ENCODE data around the gene MAPKAPK2.

MAPKAPK2 gene

GRCh38 chr1:206680279-206680678 is 4.4 kb upstream of the MAPKAPK2 start:
- no peak overlapping the region for H3K27ac ChIP-seq
- no peak for DNase-seq (ENCODE audit: low read depth, low spot score)

GRCh38 chr1:206681359-206681758 is 3.3 kb upstream of the MAPKAPK2 start:
- no peak for DNase-seq (ENCODE audit: low read depth, low spot score)
- H3K27ac ChIP-seq = no peak overlapping the region

- DNase-seq (ENCODE audit: low read depth, low spot score) = no peak
- H3K27ac ChIP-seq = no peak overlapping the region
Measured at GRCh38 chr1:206682111-206682510, 2.6 kb upstream of the MAPKAPK2 start.

GRCh38 chr1:206683313-206683712 is 1.4 kb upstream of the MAPKAPK2 start:
- H3K27ac ChIP-seq = no peak overlapping the region

GRCh38 chr1:206684003-206684402 is 702 bp upstream of the MAPKAPK2 start:
- H3K27ac ChIP-seq = no peak overlapping the region
- DNase-seq (ENCODE audit: low read depth, low spot score) = no peak

More at GRCh38 chr1:206683313-206683712, 1.4 kb upstream of the MAPKAPK2 start:
- DNase-seq (ENCODE audit: low read depth, low spot score) = no peak

GRCh38 chr1:206685334-206685768 is 646 bp downstream of the MAPKAPK2 start:
- no peak for DNase-seq (ENCODE audit: low read depth, low spot score)
- peak overlapping the region; percentile 83 for H3K27ac ChIP-seq

- peak; percentile 36 for DNase-seq (ENCODE audit: low read depth, low spot score)
Measured at GRCh38 chr1:206685769-206686477, 1.2 kb downstream of the MAPKAPK2 start.

GRCh38 chr1:206686478-206687249 is 2.0 kb downstream of the MAPKAPK2 start:
- DNase-seq (ENCODE audit: low read depth, low spot score) = no peak
- peak overlapping the region; percentile 83 for H3K27ac ChIP-seq

More at GRCh38 chr1:206685769-206686477, 1.2 kb downstream of the MAPKAPK2 start:
- H3K27ac ChIP-seq = peak overlapping the region; percentile 83

- no peak for DNase-seq (ENCODE audit: low read depth, low spot score)
- no peak overlapping the region for H3K27ac ChIP-seq
Measured at GRCh38 chr1:206687251-206687914, 2.7 kb downstream of the MAPKAPK2 start.

GRCh38 chr1:206687915-206688442 is 3.3 kb downstream of the MAPKAPK2 start:
- no peak for DNase-seq (ENCODE audit: low read depth, low spot score)

GRCh38 chr1:206690516-206690915 is 5.8 kb downstream of the MAPKAPK2 start:
- no peak for DNase-seq (ENCODE audit: low read depth, low spot score)
- H3K27ac ChIP-seq = no peak overlapping the region

More at GRCh38 chr1:206687915-206688442, 3.3 kb downstream of the MAPKAPK2 start:
- no peak overlapping the region for H3K27ac ChIP-seq

GRCh38 chr1:206691604-206692003 is 6.9 kb downstream of the MAPKAPK2 start:
- DNase-seq (ENCODE audit: low read depth, low spot score) = no peak
- H3K27ac ChIP-seq = no peak overlapping the region

GRCh38 chr1:206693029-206693428 is 8.3 kb downstream of the MAPKAPK2 start:
- no peak for DNase-seq (ENCODE audit: low read depth, low spot score)
- no peak overlapping the region for H3K27ac ChIP-seq

GRCh38 chr1:206693592-206693991 is 8.9 kb downstream of the MAPKAPK2 start:
- no peak overlapping the region for H3K27ac ChIP-seq
- no peak for DNase-seq (ENCODE audit: low read depth, low spot score)

GRCh38 chr1:206694171-206695124 is 9.7 kb downstream of the MAPKAPK2 start:
- no peak for DNase-seq (ENCODE audit: low read depth, low spot score)
- no peak overlapping the region for H3K27ac ChIP-seq

GRCh38 chr1:206695733-206696132 is 11.0 kb downstream of the MAPKAPK2 start:
- no peak overlapping the region for H3K27ac ChIP-seq
- DNase-seq (ENCODE audit: low read depth, low spot score) = no peak

- no peak for DNase-seq (ENCODE audit: low read depth, low spot score)
- H3K27ac ChIP-seq = no peak overlapping the region
Measured at GRCh38 chr1:206696812-206697585, 12.3 kb downstream of the MAPKAPK2 start.

- no peak overlapping the region for H3K27ac ChIP-seq
- DNase-seq (ENCODE audit: low read depth, low spot score) = no peak
Measured at GRCh38 chr1:206698011-206698410, 13.3 kb downstream of the MAPKAPK2 start.

All from epithelial cell of prostate (primary cell).